H9 (cell line): Measurements from ENCODE around the gene GABBR2. TPM values are rescaled to one million over a fixed set of nuclear protein-coding genes. Genes with fewer than 3 reads are reported as not detected.

Source experiments
- DNase-seq: peaks from one replicate; pipeline ENCODE4 v3.0.0-alpha.2; 2017
- H2AFZ ChIP-seq: one replicate; pipeline ENCODE4 v1.6.1; 2013; ENCODE audit warnings: mild to moderate bottlenecking, low read length, control low read depth, moderate library complexity
- H2AK5ac ChIP-seq: 2 replicates; pipeline ENCODE4 v1.6.1; 2013; ENCODE audit warnings: low read length, control low read depth, mixed read lengths; ENCODE audit not compliant: insufficient read length
- H2BK120ac ChIP-seq: one replicate; pipeline ENCODE4 v1.6.1; 2013; ENCODE audit warnings: low read depth, mild to moderate bottlenecking, low read length, control low read depth, inconsistent platforms; ENCODE audit not compliant: poor library complexity, severe bottlenecking
- H2BK12ac ChIP-seq: 2 replicates; pipeline ENCODE4 v1.6.1; 2013; ENCODE audit warnings: low read length, control low read depth, mixed read lengths, low read depth; ENCODE audit not compliant: insufficient read length
- H2BK15ac ChIP-seq: 2 replicates; pipeline ENCODE4 v1.6.1; 2013; ENCODE audit warnings: low read depth, low read length, control low read depth
- H2BK20ac ChIP-seq: one replicate; pipeline ENCODE4 v1.6.1; 2013; ENCODE audit warnings: low read depth, mild to moderate bottlenecking, low read length, control low read depth, inconsistent platforms; ENCODE audit not compliant: poor library complexity, severe bottlenecking
- H2BK5ac ChIP-seq: 2 replicates; pipeline ENCODE4 v1.6.1; 2013; ENCODE audit warnings: low read length, control low read depth, mixed read lengths; ENCODE audit not compliant: insufficient read length
- H3K14ac ChIP-seq: 2 replicates; pipeline ENCODE4 v1.6.1; 2013; ENCODE audit warnings: low read length, control low read depth; ENCODE audit not compliant: insufficient read depth
- H3K18ac ChIP-seq: 2 replicates; pipeline ENCODE4 v1.6.1; 2013; ENCODE audit warnings: low read depth, mild to moderate bottlenecking, mixed read lengths, low read length, control low read depth; ENCODE audit not compliant: insufficient read length
- H3K23ac ChIP-seq: 2 replicates; pipeline ENCODE4 v1.6.1; 2013; ENCODE audit warnings: low read length, control low read depth, mixed read lengths, low read depth; ENCODE audit not compliant: insufficient read length
- H3K23me2 ChIP-seq: 2 replicates; pipeline ENCODE4 v1.6.1; 2013; ENCODE audit warnings: low read depth, mild to moderate bottlenecking, mixed read lengths, low read length, control low read depth; ENCODE audit not compliant: insufficient read length, poor library complexity, severe bottlenecking
- H3K27ac ChIP-seq: 2 replicates; pipeline ENCODE4 v1.5.1; 2013; ENCODE audit warnings: low read length, control low read depth, mixed read lengths, low read depth; ENCODE audit not compliant: insufficient read length
- H3K27me3 ChIP-seq: 2 replicates; pipeline ENCODE4 v1.6.1; 2013; ENCODE audit warnings: low read length, control low read depth, inconsistent platforms; ENCODE audit not compliant: insufficient read depth
- H3K4ac ChIP-seq: 2 replicates; pipeline ENCODE4 v1.6.1; 2013; ENCODE audit warnings: low read depth, mild to moderate bottlenecking, control low read depth, inconsistent platforms, low read length, moderate library complexity
- H3K4me1 ChIP-seq: 2 replicates; pipeline ENCODE4 v1.6.1; 2013; ENCODE audit warnings: low read length, control low read depth, inconsistent platforms; ENCODE audit not compliant: insufficient read depth
- H3K4me2 ChIP-seq: 2 replicates; pipeline ENCODE4 v1.6.1; 2013; ENCODE audit warnings: low read length, control low read depth, mixed read lengths; ENCODE audit not compliant: insufficient read length, insufficient read depth
- H3K56ac ChIP-seq: 2 replicates; pipeline ENCODE4 v1.6.1; 2013; ENCODE audit warnings: low read depth, mild to moderate bottlenecking, mixed read lengths, low read length, control low read depth; ENCODE audit not compliant: insufficient read length
- H3K79me1 ChIP-seq: 2 replicates; pipeline ENCODE4 v1.6.1; 2013; ENCODE audit warnings: low read depth, mild to moderate bottlenecking, moderate library complexity, low read length, control low read depth, inconsistent platforms; ENCODE audit not compliant: insufficient read depth, poor library complexity, severe bottlenecking
- H3K79me2 ChIP-seq: 2 replicates; pipeline ENCODE4 v1.6.1; 2013; ENCODE audit warnings: low read length, control low read depth, inconsistent platforms; ENCODE audit not compliant: insufficient read depth
- H3K9ac ChIP-seq: 2 replicates; pipeline ENCODE4 v1.6.1; 2013; ENCODE audit warnings: low read length, control low read depth, mixed read lengths; ENCODE audit not compliant: insufficient read length; ENCODE audit errors: extremely low read depth
- H3K9me3 ChIP-seq: one replicate; pipeline ENCODE4 v1.6.1; 2013; ENCODE audit warnings: low read depth, low read length, inconsistent platforms; ENCODE audit not compliant: control insufficient read depth
- H3T11ph ChIP-seq: one replicate; pipeline ENCODE4 v1.6.1; 2013; ENCODE audit warnings: mild to moderate bottlenecking, low read length, control low read depth, inconsistent platforms
- H4K20me1 ChIP-seq: one replicate; pipeline ENCODE4 v1.6.1; 2013; ENCODE audit not compliant: control insufficient read depth, insufficient read length, insufficient read depth
- H4K5ac ChIP-seq: 2 replicates; pipeline ENCODE4 v1.6.1; 2013; ENCODE audit warnings: low read depth, mild to moderate bottlenecking, mixed read lengths, low read length, control low read depth; ENCODE audit not compliant: insufficient read length
- H4K8ac ChIP-seq: replicated peaks from 2 replicates; pipeline ENCODE4 v1.6.1; 2013; ENCODE audit warnings: low read length, control low read depth, mixed read lengths, low read depth; ENCODE audit not compliant: insufficient read length
- H4K91ac ChIP-seq: 2 replicates; pipeline ENCODE4 v1.6.1; 2013; ENCODE audit warnings: low read depth, mild to moderate bottlenecking, moderate library complexity, mixed read lengths, low read length, control low read depth; ENCODE audit not compliant: insufficient read length
- H3K27ac Mint-ChIP-seq, 3 experiments: 2 replicates in 2 of 3; 3 replicates in 1 of 3; pipeline ENCODE4 v1.8.0; 2020 to 2021; ENCODE audit warnings: mixed read lengths in 3 of 3, mild to moderate bottlenecking in 1 of 3, moderate library complexity in 1 of 3
- H3K27me3 Mint-ChIP-seq: 2 replicates; pipeline ENCODE4 v1.8.0; 2021; ENCODE audit warnings: low read depth, mild to moderate bottlenecking, moderate library complexity, mixed read lengths
- H3K36me3 Mint-ChIP-seq, 3 experiments: 2 replicates in 2 of 3; 3 replicates in 1 of 3; pipeline ENCODE4 v1.8.0; 2020 to 2021; ENCODE audit warnings: low read depth in 3 of 3, mixed read lengths in 3 of 3; ENCODE audit not compliant: insufficient read depth in 1 of 3
- H3K4me1 Mint-ChIP-seq, 2 experiments: 2 replicates each; pipeline ENCODE4 v1.8.0; 2020; ENCODE audit warnings: mixed read lengths in 2 of 2
- H3K4me3 Mint-ChIP-seq, 2 experiments: 2 replicates in 1 of 2; 3 replicates in 1 of 2; pipeline ENCODE4 v1.8.0; 2020 to 2021; ENCODE audit warnings: mild to moderate bottlenecking in 2 of 2, mixed read lengths in 2 of 2, moderate library complexity in 1 of 2
- H3K9me3 Mint-ChIP-seq, 2 experiments: 2 replicates in 1 of 2; 3 replicates in 1 of 2; pipeline ENCODE4 v1.8.0; 2020; ENCODE audit warnings: mild to moderate bottlenecking in 2 of 2, mixed read lengths in 2 of 2, moderate library complexity in 1 of 2
- WGBS: extraction: QIAGEN DNeasy Blood & Tissue Kit; methylation state at CpG from one replicate; pipeline ENCODE4 v1.1.7; 2013; ENCODE audit warnings: missing lambda C conversion rate, low lambda C conversion rate, mixed read lengths; ENCODE audit not compliant: insufficient read length; ENCODE audit errors: extremely low coverage; 5-methylcytosine and 5-hydroxymethylcytosine counted together
- total RNA-seq: library from RNA; stranded (reverse); gene quantifications from 2 replicates; pipeline ENCODE4 v1.2.1, GENCODE V29; 2021
- TF ChIP-seq, protein P1 (sequence below): fragments of 200-600 bp; sonication (generic); conservative IDR thresholded peaks from 3 replicates; pipeline ENCODE4 v1.8.0; 2021; ENCODE audit warnings: antibody characterized with exemption, mild to moderate bottlenecking

Gene GABBR2
- total RNA-seq, 1 experiment from 2014 or later, result 0.66 TPM

DNA sequence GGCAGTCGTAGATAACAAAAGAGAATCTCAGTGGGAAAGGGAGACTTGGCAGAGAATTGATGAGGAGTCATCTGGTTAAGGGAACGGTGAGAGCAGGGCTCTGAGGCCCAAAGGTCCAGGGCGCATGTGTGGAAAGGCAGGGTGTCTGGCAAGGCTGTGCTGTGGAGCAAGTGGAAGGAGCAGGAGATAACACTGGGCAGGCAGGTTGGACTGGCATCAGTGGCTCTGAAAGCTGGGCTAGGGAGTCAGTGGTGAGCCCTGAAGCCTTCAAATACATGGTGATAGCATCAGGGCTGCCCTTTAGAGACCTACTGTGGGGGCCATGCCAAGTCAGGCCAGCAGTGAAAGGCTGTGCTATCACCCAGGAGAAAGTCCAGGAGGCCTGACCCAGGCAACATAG lies 131.3 kb downstream of the GABBR2 start:
- peaks cover 6% of the 10 kb centered on the region for H3K27me3 Mint-ChIP-seq

More for the DNA sequence above, 131.3 kb downstream of the GABBR2 start:
- Histone ChIP-seq H3K23me2 (no peaks in the 10 kb centered on the region), H3K79me2 (no peaks in the 10 kb centered on the region), H2BK12ac (no peak overlapping the region), H3K18ac (no peak overlapping the region), H3T11ph (no peak overlapping the region), H3K9ac (no peak overlapping the region), H3K9me3 (no peaks in the 10 kb centered on the region), H2BK20ac (no peak overlapping the region), H2BK120ac (no peak overlapping the region), H3K4ac (no peak overlapping the region), H3K27me3 (no peaks in the 10 kb centered on the region), H2AFZ (no peak overlapping the region), H4K91ac (no peak overlapping the region), H3K4me2 (no peak overlapping the region), H2AK5ac (no peak overlapping the region), H3K27ac (no peak overlapping the region), H3K56ac (no peak overlapping the region), H4K5ac (no peak overlapping the region), H2BK5ac (no peak overlapping the region), H4K20me1 (no peaks in the 10 kb centered on the region), H3K4me1 (no peaks in the 10 kb centered on the region), H4K8ac (no peak overlapping the region), H3K79me1 (no peaks in the 10 kb centered on the region), H3K14ac (no peak overlapping the region), H2BK15ac (no peak overlapping the region), H3K23ac (no peak overlapping the region)
- WGBS, result no CpG with 5 or more reads among the region's 3 CpGs
- TF ChIP-seq, protein P1, sequence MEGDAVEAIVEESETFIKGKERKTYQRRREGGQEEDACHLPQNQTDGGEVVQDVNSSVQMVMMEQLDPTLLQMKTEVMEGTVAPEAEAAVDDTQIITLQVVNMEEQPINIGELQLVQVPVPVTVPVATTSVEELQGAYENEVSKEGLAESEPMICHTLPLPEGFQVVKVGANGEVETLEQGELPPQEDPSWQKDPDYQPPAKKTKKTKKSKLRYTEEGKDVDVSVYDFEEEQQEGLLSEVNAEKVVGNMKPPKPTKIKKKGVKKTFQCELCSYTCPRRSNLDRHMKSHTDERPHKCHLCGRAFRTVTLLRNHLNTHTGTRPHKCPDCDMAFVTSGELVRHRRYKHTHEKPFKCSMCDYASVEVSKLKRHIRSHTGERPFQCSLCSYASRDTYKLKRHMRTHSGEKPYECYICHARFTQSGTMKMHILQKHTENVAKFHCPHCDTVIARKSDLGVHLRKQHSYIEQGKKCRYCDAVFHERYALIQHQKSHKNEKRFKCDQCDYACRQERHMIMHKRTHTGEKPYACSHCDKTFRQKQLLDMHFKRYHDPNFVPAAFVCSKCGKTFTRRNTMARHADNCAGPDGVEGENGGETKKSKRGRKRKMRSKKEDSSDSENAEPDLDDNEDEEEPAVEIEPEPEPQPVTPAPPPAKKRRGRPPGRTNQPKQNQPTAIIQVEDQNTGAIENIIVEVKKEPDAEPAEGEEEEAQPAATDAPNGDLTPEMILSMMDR, result no peak
- H3K4me1 Mint-ChIP-seq, result no peaks in the 10 kb centered on the region; a peak in 1 of 4 replicates
- H3K4me3 Mint-ChIP-seq, result no peak overlapping the region
- no peaks in the 10 kb centered on the region; a peak in 1 of 7 replicates for H3K36me3 Mint-ChIP-seq
- no peaks in the 10 kb centered on the region for H3K9me3 Mint-ChIP-seq
- no peak overlapping the region for H3K27ac Mint-ChIP-seq
- DNase-seq, result no peak
